GM06990 (cell line): ENCODE measurements around the gene ZNRD2.

ENCODE experiments used
- DNase-seq: peaks from one replicate; pipeline ENCODE4 v3.0.0-alpha.2; 2011; ENCODE audit not compliant: insufficient read length; ENCODE audit errors: extremely low read depth
- H3K27me3 ChIP-seq: replicated peaks from 2 replicates; pipeline ENCODE4 v1.6.0; 2011; ENCODE audit warnings: low read length; ENCODE audit not compliant: control insufficient read depth, insufficient read depth
- H3K36me3 ChIP-seq: 2 replicates; pipeline ENCODE4 v1.5.1; 2011; ENCODE audit warnings: low read length; ENCODE audit not compliant: control insufficient read depth, insufficient read depth
- H3K4me3 ChIP-seq: replicated peaks from 2 replicates; pipeline ENCODE4 v1.5.1; 2011; ENCODE audit warnings: low read depth, mild to moderate bottlenecking, control low read depth, low read length
- TF ChIP-seq, protein P1 (sequence below): IDR thresholded peaks from 2 replicates; pipeline ENCODE4 v1.5.1; 2011; ENCODE audit warnings: low read length, control low read depth, mild to moderate bottlenecking, inconsistent platforms; ENCODE audit not compliant: insufficient read depth, poor library complexity, severe bottlenecking

ZNRD2 gene

DNA sequence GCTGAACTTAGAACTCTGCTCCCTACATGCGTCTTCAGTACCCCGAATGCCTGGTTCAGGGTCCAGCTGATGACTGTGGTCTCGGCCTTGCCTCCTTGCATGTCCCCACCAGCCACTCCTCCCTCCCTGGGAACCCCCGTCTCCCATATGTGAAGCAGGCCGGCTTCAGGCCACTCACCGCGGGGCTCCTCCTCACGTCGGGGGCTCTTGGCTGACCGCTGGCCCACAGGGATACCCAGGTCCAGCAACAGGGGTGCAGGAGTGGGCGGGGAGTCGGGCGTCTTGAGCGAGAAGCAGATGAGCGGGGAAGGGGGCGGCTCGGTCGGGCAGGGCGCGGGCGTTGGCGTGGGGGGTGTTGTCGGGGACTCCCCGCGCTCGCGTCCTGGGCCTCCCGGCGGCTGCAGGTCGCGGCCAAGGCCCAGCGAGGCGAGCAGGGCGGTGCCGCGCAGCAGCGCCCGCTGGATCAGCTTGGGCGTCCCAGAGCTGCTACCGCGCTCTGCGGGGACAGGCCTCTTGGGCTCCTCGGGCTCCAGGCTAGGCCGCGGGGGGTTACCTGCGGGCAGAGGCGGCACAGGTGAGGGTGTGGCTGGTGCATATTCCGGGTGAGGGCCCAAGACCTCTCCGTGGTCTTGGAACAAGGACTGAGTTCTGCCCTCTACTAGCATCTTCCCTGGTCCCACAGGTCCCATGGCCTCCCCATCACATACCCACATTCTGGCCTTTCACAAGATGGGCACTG lies 29.1 kb downstream of the ZNRD2 start:
- no peak for DNase-seq
- Histone ChIP-seq H3K4me3 (no peak overlapping the region), H3K27me3 (no peaks in the 10 kb centered on the region), H3K36me3 (peaks cover 25% of the 10 kb centered on the region)
- TF ChIP-seq, protein P1, sequence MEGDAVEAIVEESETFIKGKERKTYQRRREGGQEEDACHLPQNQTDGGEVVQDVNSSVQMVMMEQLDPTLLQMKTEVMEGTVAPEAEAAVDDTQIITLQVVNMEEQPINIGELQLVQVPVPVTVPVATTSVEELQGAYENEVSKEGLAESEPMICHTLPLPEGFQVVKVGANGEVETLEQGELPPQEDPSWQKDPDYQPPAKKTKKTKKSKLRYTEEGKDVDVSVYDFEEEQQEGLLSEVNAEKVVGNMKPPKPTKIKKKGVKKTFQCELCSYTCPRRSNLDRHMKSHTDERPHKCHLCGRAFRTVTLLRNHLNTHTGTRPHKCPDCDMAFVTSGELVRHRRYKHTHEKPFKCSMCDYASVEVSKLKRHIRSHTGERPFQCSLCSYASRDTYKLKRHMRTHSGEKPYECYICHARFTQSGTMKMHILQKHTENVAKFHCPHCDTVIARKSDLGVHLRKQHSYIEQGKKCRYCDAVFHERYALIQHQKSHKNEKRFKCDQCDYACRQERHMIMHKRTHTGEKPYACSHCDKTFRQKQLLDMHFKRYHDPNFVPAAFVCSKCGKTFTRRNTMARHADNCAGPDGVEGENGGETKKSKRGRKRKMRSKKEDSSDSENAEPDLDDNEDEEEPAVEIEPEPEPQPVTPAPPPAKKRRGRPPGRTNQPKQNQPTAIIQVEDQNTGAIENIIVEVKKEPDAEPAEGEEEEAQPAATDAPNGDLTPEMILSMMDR, result no peak

DNA sequence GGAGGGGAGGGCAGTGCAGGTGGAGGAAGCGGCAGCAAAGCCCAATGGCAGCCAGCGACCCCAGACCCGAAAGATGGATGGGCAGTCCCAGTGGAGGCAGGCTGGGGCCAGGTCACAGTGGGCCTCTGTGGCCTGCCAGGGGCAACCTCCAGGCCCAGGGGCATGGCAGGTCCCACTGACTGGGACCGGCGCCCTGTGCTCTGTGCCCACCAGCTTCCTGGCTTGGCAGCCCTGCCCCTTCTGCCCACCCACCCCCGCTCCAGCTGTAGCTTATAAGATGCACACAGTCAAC lies 29.6 kb downstream of the ZNRD2 start:
- H3K4me3 ChIP-seq, result no peak overlapping the region
- TF ChIP-seq, protein P1, result no peak
- no peaks in the 10 kb centered on the region for H3K27me3 ChIP-seq
- peaks cover 29% of the 10 kb centered on the region for H3K36me3 ChIP-seq
- no peak for DNase-seq

DNA sequence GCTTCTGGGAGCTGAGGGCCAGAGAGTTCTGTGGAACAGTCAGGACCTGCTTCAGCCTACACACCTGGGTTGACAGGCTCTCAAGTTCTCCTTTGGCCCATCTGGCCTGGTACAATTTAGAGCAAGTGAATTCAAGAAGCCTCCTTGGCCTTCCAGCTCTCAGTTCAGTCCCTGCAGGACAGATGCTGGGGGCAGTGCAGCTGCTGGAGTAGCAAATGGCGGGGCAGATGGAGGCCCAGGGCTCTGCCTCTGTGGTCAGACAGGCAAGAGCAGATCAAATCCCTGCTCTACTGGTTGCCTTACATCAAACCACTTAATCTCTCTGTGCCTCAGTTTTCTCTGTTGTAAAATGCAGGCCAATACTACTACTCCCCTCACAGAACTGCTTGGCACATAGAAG lies 34.0 kb downstream of the ZNRD2 start:
- TF ChIP-seq, protein P1, result no peak
- peaks cover 43% of the 10 kb centered on the region for H3K36me3 ChIP-seq
- H3K4me3 ChIP-seq, result no peak overlapping the region
- no peak for DNase-seq
- H3K27me3 ChIP-seq, result no peaks in the 10 kb centered on the region

DNA sequence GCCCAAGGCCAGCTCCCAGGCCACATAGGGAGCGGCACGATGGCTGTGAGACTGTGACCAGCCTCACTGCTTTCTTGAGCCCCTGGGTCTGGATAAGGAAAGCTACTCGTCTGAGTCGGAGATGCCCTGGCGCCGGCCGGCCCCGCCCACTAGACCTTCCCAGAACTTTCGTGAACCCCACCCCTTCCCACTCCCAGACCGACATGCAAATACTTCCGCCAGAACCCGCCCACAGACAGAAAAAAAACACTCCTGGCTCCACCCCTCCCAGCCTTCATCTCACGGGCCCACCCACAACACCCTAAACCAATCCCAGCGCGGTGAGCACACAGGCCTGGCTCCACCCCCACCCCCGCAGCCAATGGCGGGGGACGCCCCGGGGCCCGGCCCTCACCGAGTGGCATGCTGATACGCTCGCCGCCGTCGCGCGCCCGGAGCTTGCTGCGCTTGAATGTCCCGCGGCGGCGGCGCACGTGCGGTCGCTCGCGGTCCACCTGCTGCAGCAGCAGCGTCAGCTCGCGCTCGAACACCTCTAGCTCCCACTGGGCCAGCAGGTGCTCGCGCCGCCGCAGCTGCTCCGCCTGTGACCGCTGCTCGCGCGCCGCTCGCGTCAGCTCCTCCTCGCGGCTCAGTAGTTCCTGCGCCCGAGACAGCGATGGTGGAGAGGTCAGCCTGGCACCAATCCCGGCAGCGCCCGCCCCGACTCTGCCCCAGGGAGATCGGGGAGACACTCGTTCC lies 36.8 kb downstream of the ZNRD2 start:
- H3K4me3 ChIP-seq, result no peak overlapping the region

DNA sequence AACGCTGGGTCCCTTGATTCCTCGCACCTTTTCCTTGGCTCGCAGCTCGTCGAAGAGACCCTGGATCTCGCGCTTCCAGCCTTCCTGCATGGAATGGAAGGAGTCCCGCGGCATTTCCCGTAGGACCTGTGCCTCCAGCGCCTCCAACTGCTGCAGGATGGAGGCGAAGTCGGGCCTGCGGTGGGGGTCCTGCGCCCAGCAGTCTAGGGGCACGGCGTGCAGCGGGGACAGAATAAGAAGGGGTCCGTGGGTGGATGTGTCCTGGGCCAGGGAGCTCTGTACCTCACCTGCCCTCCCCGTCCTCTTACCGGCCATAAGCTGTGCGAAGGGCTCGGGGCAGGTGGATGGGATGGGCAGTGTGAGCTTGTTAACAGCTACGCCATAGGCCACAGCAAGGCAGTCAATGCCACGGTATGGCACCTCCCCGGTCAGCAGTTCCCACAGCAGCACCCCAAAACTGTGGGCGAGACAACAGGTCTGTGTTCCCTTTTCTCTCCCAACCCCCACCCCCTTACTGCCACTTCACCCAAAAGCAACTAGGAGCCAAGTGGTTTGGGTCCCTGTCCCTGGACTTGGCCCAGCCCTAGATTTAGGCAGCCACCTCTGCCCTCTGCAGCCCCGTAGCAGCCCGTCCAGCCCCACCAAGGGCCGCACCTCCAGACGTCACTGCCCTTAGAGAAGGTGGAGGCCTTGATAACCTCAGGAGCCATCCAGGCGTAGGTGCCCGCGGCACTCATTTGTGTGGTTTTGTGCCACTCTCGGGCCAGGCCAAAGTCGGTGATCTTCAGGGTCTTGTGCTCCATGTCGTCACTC lies 37.5 kb downstream of the ZNRD2 start:
- Histone ChIP-seq H3K36me3 (peaks cover 46% of the 10 kb centered on the region), H3K4me3 (no peak overlapping the region), H3K27me3 (no peaks in the 10 kb centered on the region)
- no peak for DNase-seq
- TF ChIP-seq, protein P1, result no peak

More for the DNA sequence above, 36.8 kb downstream of the ZNRD2 start:
- no peak for DNase-seq
- TF ChIP-seq, protein P1, result no peak
- Histone ChIP-seq H3K27me3 (no peaks in the 10 kb centered on the region), H3K36me3 (peaks cover 48% of the 10 kb centered on the region)
